ENCODE measurements around the gene PBX3.

The PBX3 gene

DNA sequence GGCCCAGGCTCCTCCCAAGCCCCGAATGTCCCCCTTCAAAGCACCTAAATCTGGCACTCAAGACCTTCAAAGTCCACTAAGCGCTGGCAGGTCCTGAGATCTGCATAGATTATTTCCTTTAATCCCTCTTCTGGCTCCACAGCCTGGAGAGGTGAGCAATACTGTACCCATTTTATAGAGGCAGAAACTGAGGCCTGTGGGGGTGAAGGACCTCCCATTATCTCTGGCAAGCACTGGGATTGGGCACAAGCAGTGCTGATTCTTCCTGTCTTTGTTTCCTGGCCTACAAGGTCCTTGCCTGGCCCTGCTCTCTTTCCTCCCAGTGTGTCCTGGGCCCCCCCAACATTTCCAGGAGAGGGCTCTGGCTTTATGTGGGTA lies 252.3 kb downstream of the PBX3 start:
- no peak for DNase-seq

DNA sequence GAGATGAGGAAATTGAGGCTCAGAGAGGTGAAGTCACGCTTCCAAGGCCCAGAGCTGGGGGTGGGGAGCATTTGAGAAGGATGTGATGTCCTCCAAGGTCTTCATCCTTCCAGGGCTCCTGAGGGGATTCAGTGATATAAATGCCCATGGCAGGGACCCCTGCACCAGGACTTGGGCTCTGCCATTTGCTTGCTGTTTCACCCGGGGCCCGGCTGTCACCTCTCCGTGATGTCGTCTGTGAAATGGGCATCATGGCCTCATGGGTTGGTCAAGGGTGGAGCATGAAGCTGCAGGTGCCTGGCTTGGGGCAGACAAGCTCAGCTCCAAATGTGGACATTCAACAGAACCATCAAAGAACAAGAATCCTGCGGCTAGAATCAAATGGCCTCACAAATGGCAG lies 253.1 kb downstream of the PBX3 start:
- no peak for DNase-seq

DNA sequence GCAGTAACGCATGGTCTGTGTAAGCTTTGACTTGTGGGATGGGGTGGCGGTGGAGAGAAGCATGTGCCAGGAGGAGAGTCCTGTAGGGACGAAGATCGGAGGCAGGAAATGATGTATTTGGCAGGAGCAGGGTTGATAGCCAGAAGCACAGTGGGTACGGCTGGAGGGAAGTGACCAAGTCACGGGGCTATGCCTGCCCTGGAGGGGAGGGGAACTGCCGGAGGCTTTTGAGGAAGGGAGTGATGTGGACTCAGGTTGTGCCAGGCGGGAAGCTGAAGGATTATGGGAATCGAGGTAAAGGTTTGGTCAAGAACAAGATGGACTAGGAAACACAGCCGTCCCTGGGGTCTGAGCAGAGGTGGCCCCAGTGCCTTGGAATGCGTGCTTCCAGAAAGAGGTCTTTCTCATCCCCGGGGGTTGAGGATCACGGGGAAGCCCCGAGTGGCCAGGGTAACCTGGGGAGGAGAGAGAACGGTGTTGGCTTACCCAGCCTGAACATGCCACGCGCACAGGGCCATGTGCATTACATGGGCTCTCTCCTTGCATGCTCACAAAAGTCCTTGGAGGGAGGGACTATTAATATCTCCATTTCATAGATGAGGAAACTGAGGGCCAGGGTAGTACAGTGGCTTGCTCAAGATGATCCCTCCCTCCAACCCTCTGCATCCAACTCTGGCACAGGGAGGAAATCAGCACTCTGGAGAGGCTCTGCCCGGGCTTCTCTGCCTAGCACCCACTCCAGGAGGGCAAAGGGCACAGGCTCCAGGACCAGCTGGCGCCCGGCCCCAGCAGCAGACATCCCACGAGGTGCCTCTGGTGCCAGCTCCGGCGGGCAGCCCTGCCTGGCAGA lies 253.8 kb downstream of the PBX3 start:
- no peak for DNase-seq

DNA sequence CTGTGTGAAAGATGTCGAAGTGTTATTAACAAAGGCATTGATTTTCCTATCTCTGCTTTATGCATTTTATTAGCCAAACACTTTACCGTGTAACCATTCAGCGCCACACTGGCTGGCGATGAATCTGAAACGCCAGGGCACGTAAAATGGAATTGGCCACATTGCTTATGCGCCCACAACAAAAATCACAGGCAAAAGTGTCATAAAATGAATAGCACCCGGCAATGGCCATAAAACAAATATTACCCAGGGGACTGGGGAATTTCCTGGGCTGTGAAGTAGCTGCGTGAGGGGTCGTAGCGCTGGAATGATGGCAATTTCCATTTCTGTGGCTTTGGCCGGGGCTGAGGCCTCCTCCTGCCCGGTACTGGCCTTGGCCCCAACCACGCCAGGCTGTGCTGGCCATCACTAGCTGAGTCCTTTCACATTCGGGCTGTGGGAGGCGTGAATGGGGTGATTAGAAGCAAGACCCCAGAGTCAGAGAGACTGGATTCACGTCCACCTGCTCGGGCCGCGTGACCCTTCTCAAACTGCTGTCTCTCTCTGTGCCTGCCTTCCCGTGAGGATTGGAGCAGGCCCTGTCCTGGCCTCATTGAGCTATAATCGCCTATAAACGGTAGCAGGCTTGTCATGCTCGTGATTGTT lies 254.5 kb downstream of the PBX3 start:
- DNase-seq = no peak

DNA sequence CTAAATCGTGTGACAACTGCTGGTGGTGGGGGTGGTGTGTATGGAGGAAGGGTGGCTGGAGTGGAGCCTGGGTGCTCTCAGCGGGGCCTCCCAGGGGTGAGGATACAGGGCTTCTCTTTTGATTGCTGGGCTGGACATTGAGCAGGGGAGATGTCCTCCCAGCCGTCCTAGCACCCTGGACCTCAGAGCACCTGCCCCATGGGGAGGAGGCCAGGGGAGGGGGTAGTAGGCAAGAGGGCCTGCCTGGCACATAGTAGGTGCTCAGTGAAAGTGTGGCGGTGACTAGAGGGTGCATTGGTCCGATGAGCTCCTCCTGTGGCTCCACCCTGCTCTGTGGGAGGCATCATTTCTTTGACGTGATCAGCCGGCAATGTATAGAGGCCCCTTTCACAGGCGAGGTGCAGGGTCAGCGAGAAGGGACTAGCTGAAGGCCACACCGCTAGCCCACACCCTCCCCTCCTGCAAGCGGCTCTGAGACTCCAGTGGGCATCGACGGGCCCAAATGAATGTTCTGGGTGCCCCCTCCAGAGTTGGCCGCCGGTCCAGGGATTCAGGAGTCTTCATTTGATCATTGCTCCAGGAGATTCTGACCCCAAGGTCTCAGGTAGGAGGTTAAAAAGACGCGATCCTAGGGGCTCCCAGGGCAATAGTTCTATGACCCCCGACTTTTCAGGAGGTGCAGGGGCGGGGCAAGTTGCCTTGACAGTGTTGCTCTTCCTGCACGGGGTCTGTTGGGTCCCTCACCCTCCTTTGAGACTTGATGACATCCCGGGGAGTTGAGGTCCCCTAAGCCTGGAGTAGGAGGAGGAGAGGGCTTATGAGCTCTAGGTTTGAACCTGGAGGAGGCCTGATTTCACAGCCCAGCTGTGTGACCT lies 255.5 kb downstream of the PBX3 start:
- DNase-seq = no peak

DNA sequence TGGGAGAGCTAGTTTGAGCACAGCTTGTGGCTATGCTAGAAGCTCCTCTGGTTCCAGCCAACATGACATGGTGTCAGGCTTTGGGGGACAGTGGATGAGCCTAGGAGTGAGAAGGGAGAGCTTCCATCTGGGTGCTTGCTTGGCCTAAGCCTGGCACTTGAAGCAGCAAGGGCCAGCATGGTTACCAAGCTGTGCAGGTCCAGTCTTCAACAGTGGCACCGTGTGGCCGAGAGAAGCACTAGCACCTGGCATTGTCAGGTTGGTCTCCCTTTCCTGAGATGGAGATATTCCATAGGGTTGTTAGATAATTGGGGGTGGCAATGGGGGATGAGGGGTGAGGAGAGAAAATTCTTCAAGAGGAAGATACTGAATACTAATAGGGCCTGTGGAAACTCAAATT lies 261.9 kb downstream of the PBX3 start:
- no peak for DNase-seq

DNA sequence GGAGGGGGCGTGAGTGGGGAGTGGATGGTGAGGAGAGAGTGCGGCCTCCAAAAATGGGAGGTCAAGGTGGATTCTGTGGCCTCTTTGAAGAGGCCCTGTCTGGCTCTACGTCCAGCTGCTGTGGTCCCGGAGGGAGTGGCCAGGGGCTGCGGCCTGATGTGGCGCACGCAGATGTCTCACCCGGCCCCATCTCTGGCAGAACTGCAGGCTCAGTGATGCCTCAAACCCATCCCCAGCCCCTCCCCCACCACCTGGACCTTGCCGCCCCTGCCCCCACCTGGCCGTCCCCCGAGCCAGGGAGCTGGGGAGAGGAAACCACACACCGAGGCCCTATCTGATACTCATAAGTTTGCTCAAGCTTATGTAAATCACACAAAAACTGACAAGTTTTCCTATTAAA lies 267.6 kb downstream of the PBX3 start:
- no peak for DNase-seq

DNA sequence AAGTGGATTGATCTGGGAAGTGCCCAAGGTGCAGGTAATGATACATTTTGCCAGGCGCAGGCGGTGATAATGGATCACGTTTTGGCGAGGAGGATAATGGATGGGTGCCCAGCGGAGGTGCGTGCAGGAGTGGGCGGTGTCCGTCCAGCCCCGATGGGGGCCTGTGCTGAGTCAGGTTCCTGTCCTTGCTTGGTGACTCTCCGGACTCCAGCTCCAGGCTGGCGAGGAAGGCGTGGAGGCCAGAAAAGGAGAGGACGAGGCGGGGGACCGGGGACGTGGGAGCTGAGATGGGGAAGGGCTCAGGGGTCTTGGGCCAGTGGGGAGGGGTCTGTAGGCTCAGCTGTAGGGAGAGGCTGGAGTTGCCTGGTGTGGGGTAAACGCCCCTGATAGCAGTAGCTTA lies 268.3 kb downstream of the PBX3 start:
- no peak for DNase-seq

DNA sequence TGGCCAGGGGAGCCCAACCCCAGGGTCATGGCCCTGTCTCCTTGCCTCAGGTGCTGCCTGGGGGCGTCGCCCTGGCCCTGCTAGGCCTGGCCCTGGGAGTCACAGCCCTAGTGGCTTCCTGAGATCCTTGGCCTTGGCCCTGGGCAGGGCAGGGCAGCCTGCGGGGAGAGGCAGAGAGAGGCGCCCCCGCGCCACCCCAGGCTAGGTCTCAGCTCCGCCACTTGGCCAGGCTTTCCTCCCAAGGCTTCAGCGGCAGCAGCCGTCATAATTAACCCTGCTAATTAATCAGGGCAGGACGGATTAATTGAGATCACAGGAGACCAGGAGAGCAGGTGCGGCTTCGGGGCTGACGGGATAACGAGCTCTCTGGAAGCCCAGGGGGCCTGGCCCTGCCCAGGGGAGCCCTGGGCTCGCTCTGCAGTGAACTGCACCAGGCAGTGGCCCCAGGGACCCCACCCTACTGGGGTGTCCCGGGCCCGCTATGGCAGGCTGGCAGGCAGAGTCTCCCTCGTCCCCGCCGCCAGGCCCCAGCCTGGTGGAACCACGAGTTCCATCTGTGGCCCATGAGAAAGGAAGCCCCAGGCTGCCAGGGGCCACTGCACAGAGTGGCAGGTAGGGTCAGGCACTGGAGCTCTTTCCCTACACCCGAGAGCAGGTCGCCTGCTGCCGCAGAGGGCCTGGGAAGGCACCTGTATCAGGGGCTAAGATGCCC lies 269.6 kb downstream of the PBX3 start:
- no peak for DNase-seq

Measured in CD4-positive, alpha-beta T cell treated with Interleukin-21 for 1 hour (primary cell).